Measurements from ENCODE around the gene RBM5.

RBM5 gene

GRCh38 chr3:50136714-50137405 lies 48.1 kb downstream of the RBM5 start:
- Histone ChIP-seq H3K4me2 (ENCODE audit: low read length) (no peak overlapping the region), H3K27ac (ENCODE audit: low read length) (no peak overlapping the region), H3K27me3 (ENCODE audit: low read depth, low read length) (peaks cover 21% of the 10 kb centered on the region), H3K36me3 (replicated peaks; ENCODE audit: low read depth, low read length) (no peaks in the 10 kb centered on the region), H3K79me2 (ENCODE audit: low read length) (no peaks in the 10 kb centered on the region), H3K4me1 (ENCODE audit: low read length) (peaks cover 3% of the 10 kb centered on the region; the same call in 1 of the 2 replicates), H3K9me3 (ENCODE audit: insufficient read depth, low read length) (no peaks in the 10 kb centered on the region), H2AFZ (ENCODE audit: low read depth, low read length) (no peak overlapping the region), H4K20me1 (ENCODE audit: insufficient read depth, low read length) (no peaks in the 10 kb centered on the region), H3K9ac (ENCODE audit: low read length) (no peak overlapping the region), H3K4me3 (ENCODE audit: low read length) (no peak overlapping the region)
- TF ChIP-seq EZH2phosphoT487 (IDR thresholded peaks at IDR 0.05; ENCODE audit: low read depth), result no peak
- no peak for TF ChIP-seq CTCF (IDR thresholded peaks at IDR 0.05; ENCODE audit: low read depth, low read length)

- TF ChIP-seq CTCF (IDR thresholded peaks at IDR 0.05; ENCODE audit: low read depth, low read length) (no peak), EZH2phosphoT487 (IDR thresholded peaks at IDR 0.05; ENCODE audit: low read depth) (no peak)
- H3K4me3 ChIP-seq (ENCODE audit: low read length), result no peak overlapping the region
- peaks cover 21% of the 10 kb centered on the region for H3K27me3 ChIP-seq (ENCODE audit: low read depth, low read length)
- no peak overlapping the region for H3K27ac ChIP-seq (ENCODE audit: low read length)
- no peak overlapping the region for H2AFZ ChIP-seq (ENCODE audit: low read depth, low read length)
- no peaks in the 10 kb centered on the region for H4K20me1 ChIP-seq (ENCODE audit: insufficient read depth, low read length)
- no peak overlapping the region for H3K4me2 ChIP-seq (ENCODE audit: low read length)
- H3K4me1 ChIP-seq (ENCODE audit: low read length), result peaks cover 3% of the 10 kb centered on the region; the same call in 1 of the 2 replicates
- no peaks in the 10 kb centered on the region for H3K79me2 ChIP-seq (ENCODE audit: low read length)
- H3K9me3 ChIP-seq (ENCODE audit: insufficient read depth, low read length), result no peaks in the 10 kb centered on the region
- no peaks in the 10 kb centered on the region for H3K36me3 ChIP-seq (replicated peaks; ENCODE audit: low read depth, low read length)
- H3K9ac ChIP-seq (ENCODE audit: low read length), result no peak overlapping the region
Measured at GRCh38 chr3:50137531-50137930, 48.8 kb downstream of the RBM5 start.

GRCh38 chr3:50138266-50139200 lies 49.8 kb downstream of the RBM5 start:
- H3K79me2 ChIP-seq (ENCODE audit: low read length), result no peaks in the 10 kb centered on the region
- peaks cover 3% of the 10 kb centered on the region; the same call in 1 of the 2 replicates for H3K4me1 ChIP-seq (ENCODE audit: low read length)
- H3K4me3 ChIP-seq (ENCODE audit: low read length), result no peak overlapping the region
- H3K27me3 ChIP-seq (ENCODE audit: low read depth, low read length), result peaks cover 12% of the 10 kb centered on the region; the same call in 1 of the 2 replicates
- H4K20me1 ChIP-seq (ENCODE audit: insufficient read depth, low read length), result no peaks in the 10 kb centered on the region
- no peak overlapping the region for H3K4me2 ChIP-seq (ENCODE audit: low read length)
- H3K9me3 ChIP-seq (ENCODE audit: insufficient read depth, low read length), result no peaks in the 10 kb centered on the region
- TF ChIP-seq EZH2phosphoT487 (IDR thresholded peaks at IDR 0.05; ENCODE audit: low read depth), result no peak
- no peak for TF ChIP-seq CTCF (IDR thresholded peaks at IDR 0.05; ENCODE audit: low read depth, low read length)
- H3K9ac ChIP-seq (ENCODE audit: low read length), result no peak overlapping the region
- no peaks in the 10 kb centered on the region for H3K36me3 ChIP-seq (replicated peaks; ENCODE audit: low read depth, low read length)
- peak overlapping the region; percentile 20; the same call in 1 of the 2 replicates for H2AFZ ChIP-seq (ENCODE audit: low read depth, low read length)
- H3K27ac ChIP-seq (ENCODE audit: low read length), result no peak overlapping the region

GRCh38 chr3:50139308-50139707 lies 50.6 kb downstream of the RBM5 start:
- H3K4me3 ChIP-seq (ENCODE audit: low read length), result no peak overlapping the region
- H3K36me3 ChIP-seq (replicated peaks; ENCODE audit: low read depth, low read length), result no peaks in the 10 kb centered on the region
- TF ChIP-seq EZH2phosphoT487 (IDR thresholded peaks at IDR 0.05; ENCODE audit: low read depth), result no peak
- no peak for TF ChIP-seq CTCF (IDR thresholded peaks at IDR 0.05; ENCODE audit: low read depth, low read length)
- no peak overlapping the region for H3K4me2 ChIP-seq (ENCODE audit: low read length)
- H3K9me3 ChIP-seq (ENCODE audit: insufficient read depth, low read length), result no peaks in the 10 kb centered on the region
- no peaks in the 10 kb centered on the region for H4K20me1 ChIP-seq (ENCODE audit: insufficient read depth, low read length)
- H2AFZ ChIP-seq (ENCODE audit: low read depth, low read length), result no peak overlapping the region
- no peak overlapping the region for H3K9ac ChIP-seq (ENCODE audit: low read length)
- H3K27me3 ChIP-seq (ENCODE audit: low read depth, low read length), result peaks cover 9% of the 10 kb centered on the region; the same call in 1 of the 2 replicates
- peaks cover 3% of the 10 kb centered on the region; the same call in 1 of the 2 replicates for H3K4me1 ChIP-seq (ENCODE audit: low read length)
- H3K79me2 ChIP-seq (ENCODE audit: low read length), result no peaks in the 10 kb centered on the region
- H3K27ac ChIP-seq (ENCODE audit: low read length), result no peak overlapping the region
